ENCODE results near the gene CRIM1. TPM values are rescaled to one million over a fixed set of nuclear protein-coding genes. Genes with fewer than 3 reads are reported as not detected.

The CRIM1 gene
- total and polyA plus RNA-seq, 2 experiments from 2014 or later: 10.5 to 36.4 TPM

- no peak overlapping the region for H3K4me3 Mint-ChIP-seq
- no peaks in the 10 kb centered on the region for H3K9me3 Mint-ChIP-seq
- peak overlapping the region; percentile 54; the same call in 1 of the 2 replicates for H2AFZ ChIP-seq
- H3K4me1 ChIP-seq (ENCODE audit: insufficient read depth): 0 out of 2 replicates have a peak, but pooled peaks cover 5% of the 10 kb centered on the region
- no peaks in the 10 kb centered on the region for H3K27me3 Mint-ChIP-seq (ENCODE audit: insufficient read depth, low read depth, poor library complexity)
- peak overlapping the region; percentile 70; the same call in 1 of the 2 replicates for H3K27ac Mint-ChIP-seq
- H3K79me2 ChIP-seq (replicated peaks; ENCODE audit: insufficient read depth): no peaks in the 10 kb centered on the region
- no peak for DNase-seq (ENCODE audit: low spot score)
- ATAC-seq: peak; percentile 40; the same call in 2 of the 3 replicates
- H3K27ac ChIP-seq (ENCODE audit: low read depth): no peak overlapping the region
- H3F3A ChIP-seq (replicated peaks; ENCODE audit: low read depth): no peaks in the 10 kb centered on the region
- H3K4me2 ChIP-seq: no peak overlapping the region
- H3K36me3 Mint-ChIP-seq (ENCODE audit: low read depth): no peaks in the 10 kb centered on the region
- H4K20me1 ChIP-seq (replicated peaks; ENCODE audit: insufficient read depth): no peaks in the 10 kb centered on the region
- TF ChIP-seq STAT1 (IDR thresholded peaks at IDR 0.05; ENCODE audit: unreplicated experiment) (no peak), JUNB (IDR thresholded peaks at IDR 0.05; ENCODE audit: unreplicated experiment) (no peak), NANOG (IDR thresholded peaks at IDR 0.05; ENCODE audit: borderline replicate concordance) (no peak), EZH2phosphoT487 (IDR thresholded peaks at IDR 0.05; ENCODE audit: unreplicated experiment) (no peak)
- TF ChIP-seq, protein P1, sequence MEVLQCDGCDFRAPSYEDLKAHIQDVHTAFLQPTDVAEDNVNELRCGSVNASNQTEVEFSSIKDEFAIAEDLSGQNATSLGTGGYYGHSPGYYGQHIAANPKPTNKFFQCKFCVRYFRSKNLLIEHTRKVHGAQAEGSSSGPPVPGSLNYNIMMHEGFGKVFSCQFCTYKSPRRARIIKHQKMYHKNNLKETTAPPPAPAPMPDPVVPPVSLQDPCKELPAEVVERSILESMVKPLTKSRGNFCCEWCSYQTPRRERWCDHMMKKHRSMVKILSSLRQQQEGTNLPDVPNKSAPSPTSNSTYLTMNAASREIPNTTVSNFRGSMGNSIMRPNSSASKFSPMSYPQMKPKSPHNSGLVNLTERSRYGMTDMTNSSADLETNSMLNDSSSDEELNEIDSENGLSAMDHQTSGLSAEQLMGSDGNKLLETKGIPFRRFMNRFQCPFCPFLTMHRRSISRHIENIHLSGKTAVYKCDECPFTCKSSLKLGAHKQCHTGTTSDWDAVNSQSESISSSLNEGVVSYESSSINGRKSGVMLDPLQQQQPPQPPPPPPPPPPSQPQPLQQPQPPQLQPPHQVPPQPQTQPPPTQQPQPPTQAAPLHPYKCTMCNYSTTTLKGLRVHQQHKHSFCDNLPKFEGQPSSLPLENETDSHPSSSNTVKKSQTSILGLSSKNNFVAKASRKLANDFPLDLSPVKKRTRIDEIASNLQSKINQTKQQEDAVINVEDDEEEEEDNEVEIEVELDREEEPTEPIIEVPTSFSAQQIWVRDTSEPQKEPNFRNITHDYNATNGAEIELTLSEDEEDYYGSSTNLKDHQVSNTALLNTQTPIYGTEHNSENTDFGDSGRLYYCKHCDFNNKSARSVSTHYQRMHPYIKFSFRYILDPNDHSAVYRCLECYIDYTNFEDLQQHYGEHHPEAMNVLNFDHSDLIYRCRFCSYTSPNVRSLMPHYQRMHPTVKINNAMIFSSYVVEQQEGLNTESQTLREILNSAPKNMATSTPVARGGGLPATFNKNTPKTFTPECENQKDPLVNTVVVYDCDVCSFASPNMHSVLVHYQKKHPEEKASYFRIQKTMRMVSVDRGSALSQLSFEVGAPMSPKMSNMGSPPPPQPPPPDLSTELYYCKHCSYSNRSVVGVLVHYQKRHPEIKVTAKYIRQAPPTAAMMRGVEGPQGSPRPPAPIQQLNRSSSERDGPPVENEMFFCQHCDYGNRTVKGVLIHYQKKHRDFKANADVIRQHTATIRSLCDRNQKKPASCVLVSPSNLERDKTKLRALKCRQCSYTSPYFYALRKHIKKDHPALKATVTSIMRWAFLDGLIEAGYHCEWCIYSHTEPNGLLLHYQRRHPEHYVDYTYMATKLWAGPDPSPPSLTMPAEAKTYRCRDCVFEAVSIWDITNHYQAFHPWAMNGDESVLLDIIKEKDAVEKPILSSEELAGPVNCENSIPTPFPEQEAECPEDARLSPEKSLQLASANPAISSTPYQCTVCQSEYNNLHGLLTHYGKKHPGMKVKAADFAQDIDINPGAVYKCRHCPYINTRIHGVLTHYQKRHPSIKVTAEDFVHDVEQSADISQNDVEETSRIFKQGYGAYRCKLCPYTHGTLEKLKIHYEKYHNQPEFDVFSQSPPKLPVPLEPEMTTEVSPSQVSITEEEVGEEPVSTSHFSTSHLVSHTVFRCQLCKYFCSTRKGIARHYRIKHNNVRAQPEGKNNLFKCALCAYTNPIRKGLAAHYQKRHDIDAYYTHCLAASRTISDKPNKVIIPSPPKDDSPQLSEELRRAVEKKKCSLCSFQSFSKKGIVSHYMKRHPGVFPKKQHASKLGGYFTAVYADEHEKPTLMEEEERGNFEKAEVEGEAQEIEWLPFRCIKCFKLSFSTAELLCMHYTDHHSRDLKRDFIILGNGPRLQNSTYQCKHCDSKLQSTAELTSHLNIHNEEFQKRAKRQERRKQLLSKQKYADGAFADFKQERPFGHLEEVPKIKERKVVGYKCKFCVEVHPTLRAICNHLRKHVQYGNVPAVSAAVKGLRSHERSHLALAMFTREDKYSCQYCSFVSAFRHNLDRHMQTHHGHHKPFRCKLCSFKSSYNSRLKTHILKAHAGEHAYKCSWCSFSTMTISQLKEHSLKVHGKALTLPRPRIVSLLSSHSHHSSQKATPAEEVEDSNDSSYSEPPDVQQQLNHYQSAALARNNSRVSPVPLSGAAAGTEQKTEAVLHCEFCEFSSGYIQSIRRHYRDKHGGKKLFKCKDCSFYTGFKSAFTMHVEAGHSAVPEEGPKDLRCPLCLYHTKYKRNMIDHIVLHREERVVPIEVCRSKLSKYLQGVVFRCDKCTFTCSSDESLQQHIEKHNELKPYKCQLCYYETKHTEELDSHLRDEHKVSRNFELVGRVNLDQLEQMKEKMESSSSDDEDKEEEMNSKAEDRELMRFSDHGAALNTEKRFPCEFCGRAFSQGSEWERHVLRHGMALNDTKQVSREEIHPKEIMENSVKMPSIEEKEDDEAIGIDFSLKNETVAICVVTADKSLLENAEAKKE (CRISPR knock-in tag; IDR thresholded peaks at IDR 0.05): no peak
- TF ChIP-seq, protein P2, sequence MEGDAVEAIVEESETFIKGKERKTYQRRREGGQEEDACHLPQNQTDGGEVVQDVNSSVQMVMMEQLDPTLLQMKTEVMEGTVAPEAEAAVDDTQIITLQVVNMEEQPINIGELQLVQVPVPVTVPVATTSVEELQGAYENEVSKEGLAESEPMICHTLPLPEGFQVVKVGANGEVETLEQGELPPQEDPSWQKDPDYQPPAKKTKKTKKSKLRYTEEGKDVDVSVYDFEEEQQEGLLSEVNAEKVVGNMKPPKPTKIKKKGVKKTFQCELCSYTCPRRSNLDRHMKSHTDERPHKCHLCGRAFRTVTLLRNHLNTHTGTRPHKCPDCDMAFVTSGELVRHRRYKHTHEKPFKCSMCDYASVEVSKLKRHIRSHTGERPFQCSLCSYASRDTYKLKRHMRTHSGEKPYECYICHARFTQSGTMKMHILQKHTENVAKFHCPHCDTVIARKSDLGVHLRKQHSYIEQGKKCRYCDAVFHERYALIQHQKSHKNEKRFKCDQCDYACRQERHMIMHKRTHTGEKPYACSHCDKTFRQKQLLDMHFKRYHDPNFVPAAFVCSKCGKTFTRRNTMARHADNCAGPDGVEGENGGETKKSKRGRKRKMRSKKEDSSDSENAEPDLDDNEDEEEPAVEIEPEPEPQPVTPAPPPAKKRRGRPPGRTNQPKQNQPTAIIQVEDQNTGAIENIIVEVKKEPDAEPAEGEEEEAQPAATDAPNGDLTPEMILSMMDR (conservative IDR thresholded peaks at IDR 0.05; ENCODE audit: low read depth in 2 of 2): no peak
- TF ChIP-seq, protein P3, sequence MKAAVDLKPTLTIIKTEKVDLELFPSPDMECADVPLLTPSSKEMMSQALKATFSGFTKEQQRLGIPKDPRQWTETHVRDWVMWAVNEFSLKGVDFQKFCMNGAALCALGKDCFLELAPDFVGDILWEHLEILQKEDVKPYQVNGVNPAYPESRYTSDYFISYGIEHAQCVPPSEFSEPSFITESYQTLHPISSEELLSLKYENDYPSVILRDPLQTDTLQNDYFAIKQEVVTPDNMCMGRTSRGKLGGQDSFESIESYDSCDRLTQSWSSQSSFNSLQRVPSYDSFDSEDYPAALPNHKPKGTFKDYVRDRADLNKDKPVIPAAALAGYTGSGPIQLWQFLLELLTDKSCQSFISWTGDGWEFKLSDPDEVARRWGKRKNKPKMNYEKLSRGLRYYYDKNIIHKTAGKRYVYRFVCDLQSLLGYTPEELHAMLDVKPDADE (IDR thresholded peaks at IDR 0.05): no peak
- no peaks in the 10 kb centered on the region for H3K27me3 ChIP-seq (ENCODE audit: insufficient read depth)
- no peaks in the 10 kb centered on the region for H3K9me2 ChIP-seq (ENCODE audit: insufficient read depth)
- no peak overlapping the region for H3K4me3 ChIP-seq
- peaks cover 25% of the 10 kb centered on the region for H3K4me1 Mint-ChIP-seq
- no peaks in the 10 kb centered on the region for H3K36me3 ChIP-seq (ENCODE audit: insufficient read depth)
Measured at GRCh38 chr2:36330473-36331395, 24.8 kb upstream of the CRIM1 start.
